Natural killer cell (primary cell): ENCODE measurements around the gene RFT1. TPM values are rescaled to one million over a fixed set of nuclear protein-coding genes. Genes with fewer than 3 reads are reported as not detected.

Experiments used
- ATAC-seq, 3 donors: fragments of 150-1000 bp in 2 of 3; fragments of 200-7000 bp in 1 of 3; cut with Tn5 transposase; 1 replicate in 1 of 3; 2 replicates in 2 of 3; pipeline ENCODE4 v1.10.0; 2021; ENCODE audit warnings: mild to moderate bottlenecking in 2 of 3, moderate library complexity in 2 of 3
- DNase-seq, 2 donors: peaks; one replicate each; pipeline versions ENCODE4 v3.0.0 to v3.0.0-alpha.2; 2013 to 2021; ENCODE audit warnings: mixed read lengths in 1 of 2
- H3K27ac ChIP-seq: one replicate; pipeline ENCODE4 v1.5.1; 2013; ENCODE audit warnings: mild to moderate bottlenecking, low read length
- H3K27me3 ChIP-seq: one replicate; pipeline ENCODE4 v1.6.1; 2013; ENCODE audit warnings: low read length; ENCODE audit not compliant: control insufficient read depth, insufficient read depth
- H3K36me3 ChIP-seq: one replicate; pipeline ENCODE4 v1.6.1; 2013; ENCODE audit warnings: low read length; ENCODE audit not compliant: control insufficient read depth, insufficient read depth
- H3K4me1 ChIP-seq: one replicate; pipeline ENCODE4 v1.6.1; 2013; ENCODE audit warnings: low read length; ENCODE audit not compliant: control insufficient read depth, insufficient read depth
- H3K4me3 ChIP-seq: one replicate; pipeline ENCODE4 v1.5.1; 2013; ENCODE audit warnings: low read length
- H3K9me3 ChIP-seq: one replicate; pipeline ENCODE4 v1.6.1; 2013; ENCODE audit warnings: low read length; ENCODE audit not compliant: control insufficient read depth, insufficient read depth
- H3K27ac Mint-ChIP-seq, 2 donors: one replicate each; pipeline ENCODE4 v1.8.0; 2022; ENCODE audit warnings: mild to moderate bottlenecking in 2 of 2, mixed read lengths in 2 of 2, moderate library complexity in 1 of 2
- H3K27me3 Mint-ChIP-seq, 2 donors: one replicate each; pipeline ENCODE4 v1.8.0; 2022; ENCODE audit warnings: low read depth in 2 of 2, mixed read lengths in 2 of 2
- H3K36me3 Mint-ChIP-seq: one replicate; pipeline ENCODE4 v1.8.0; 2022; ENCODE audit warnings: mixed read lengths
- H3K4me1 Mint-ChIP-seq, 2 donors: one replicate each; pipeline ENCODE4 v1.8.0; 2022; ENCODE audit warnings: mixed read lengths in 2 of 2
- H3K4me3 Mint-ChIP-seq: one replicate; pipeline ENCODE4 v1.8.0; 2022; ENCODE audit warnings: mild to moderate bottlenecking, moderate library complexity, mixed read lengths
- H3K9me3 Mint-ChIP-seq, 2 donors: one replicate each; pipeline ENCODE4 v1.8.0; 2022; ENCODE audit warnings: mixed read lengths in 2 of 2
- WGBS: methylation state at CpG from one replicate; pipeline ENCODE4 v1.1.7; 2013; ENCODE audit warnings: missing lambda C conversion rate; ENCODE audit not compliant: insufficient coverage; 5-methylcytosine and 5-hydroxymethylcytosine counted together
- intact Hi-C: fragments of 100-400 bp; cut with micrococcal nuclease; formaldehyde crosslinking; loops from one replicate; pipeline ENCODE4 v1.14.2; 2022
- total RNA-seq, 4 donors: library from RNA; stranded (reverse); fragments of 120-200 nt in 1 of 4; gene quantifications; one replicate each; pipeline versions ENCODE4 v1.2.3 to v1.2.4, GENCODE V29; 2013 to 2022
- TF ChIP-seq, protein P1 (sequence below): fragments of 200-600 bp; IDR thresholded peaks from one replicate; pipeline ENCODE4 v1.8.0; 2022; ENCODE audit warnings: antibody characterized with exemption

RFT1 gene
- total RNA-seq, 3 donors from 2014 or later (not counting 1 experiment from before 2014, with no cell fraction given), result 13.3 to 17.2 (median 14.1) TPM

DNA sequence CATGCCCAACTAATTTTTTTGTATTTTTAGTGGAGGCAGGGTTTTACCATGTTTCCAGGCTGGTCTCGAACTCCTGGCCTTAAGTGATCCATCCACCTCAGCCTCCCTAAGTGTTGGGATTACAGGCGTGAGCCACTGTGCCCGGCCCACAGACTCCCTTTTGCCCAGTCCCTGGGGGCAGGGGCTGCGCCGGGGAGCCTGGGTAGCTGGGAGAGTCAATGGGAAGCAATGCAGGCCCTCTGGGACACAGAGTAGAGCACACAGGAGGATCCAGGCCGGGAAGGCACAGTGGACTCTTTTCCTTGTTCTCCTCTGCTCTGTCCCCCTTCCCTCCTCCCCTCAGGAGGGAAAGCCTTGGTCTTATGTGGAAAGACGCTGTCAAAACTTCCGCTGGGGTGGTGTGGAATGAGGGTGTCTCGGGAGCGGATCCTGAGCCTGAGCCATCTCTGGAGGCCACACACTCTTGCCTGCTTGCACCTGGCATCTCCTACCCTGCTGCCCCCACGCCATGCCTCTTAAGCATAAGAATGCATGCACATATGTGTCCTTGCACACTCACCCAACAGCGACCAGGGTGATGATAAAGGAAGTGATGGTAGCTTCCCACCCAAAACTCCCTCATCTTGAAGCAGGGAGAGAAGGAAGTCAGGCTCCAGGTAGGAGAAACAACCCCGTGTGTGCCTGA is 18.9 kb upstream of the RFT1 start:
- H3K4me1 Mint-ChIP-seq, result no peaks in the 10 kb centered on the region
- H3K4me3 Mint-ChIP-seq, result no peak overlapping the region
- no peaks in the 10 kb centered on the region for H3K9me3 Mint-ChIP-seq
- H3K36me3 Mint-ChIP-seq, result no peaks in the 10 kb centered on the region
- no peak for DNase-seq
- Histone ChIP-seq H3K27me3 (no peaks in the 10 kb centered on the region), H3K4me1 (no peaks in the 10 kb centered on the region), H3K36me3 (no peaks in the 10 kb centered on the region), H3K27ac (no peak overlapping the region), H3K4me3 (no peak overlapping the region), H3K9me3 (no peaks in the 10 kb centered on the region)
- peaks cover 0 to 7% of the 10 kb centered on the region in 2 donors for H3K27me3 Mint-ChIP-seq
- WGBS, result 89% methylated on average over 10 of the region's 13 CpGs
- intact Hi-C loops, result no loop called here
- no peak overlapping the region for H3K27ac Mint-ChIP-seq
- TF ChIP-seq, protein P1, sequence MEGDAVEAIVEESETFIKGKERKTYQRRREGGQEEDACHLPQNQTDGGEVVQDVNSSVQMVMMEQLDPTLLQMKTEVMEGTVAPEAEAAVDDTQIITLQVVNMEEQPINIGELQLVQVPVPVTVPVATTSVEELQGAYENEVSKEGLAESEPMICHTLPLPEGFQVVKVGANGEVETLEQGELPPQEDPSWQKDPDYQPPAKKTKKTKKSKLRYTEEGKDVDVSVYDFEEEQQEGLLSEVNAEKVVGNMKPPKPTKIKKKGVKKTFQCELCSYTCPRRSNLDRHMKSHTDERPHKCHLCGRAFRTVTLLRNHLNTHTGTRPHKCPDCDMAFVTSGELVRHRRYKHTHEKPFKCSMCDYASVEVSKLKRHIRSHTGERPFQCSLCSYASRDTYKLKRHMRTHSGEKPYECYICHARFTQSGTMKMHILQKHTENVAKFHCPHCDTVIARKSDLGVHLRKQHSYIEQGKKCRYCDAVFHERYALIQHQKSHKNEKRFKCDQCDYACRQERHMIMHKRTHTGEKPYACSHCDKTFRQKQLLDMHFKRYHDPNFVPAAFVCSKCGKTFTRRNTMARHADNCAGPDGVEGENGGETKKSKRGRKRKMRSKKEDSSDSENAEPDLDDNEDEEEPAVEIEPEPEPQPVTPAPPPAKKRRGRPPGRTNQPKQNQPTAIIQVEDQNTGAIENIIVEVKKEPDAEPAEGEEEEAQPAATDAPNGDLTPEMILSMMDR, result no peak
- ATAC-seq, result no peak

DNA sequence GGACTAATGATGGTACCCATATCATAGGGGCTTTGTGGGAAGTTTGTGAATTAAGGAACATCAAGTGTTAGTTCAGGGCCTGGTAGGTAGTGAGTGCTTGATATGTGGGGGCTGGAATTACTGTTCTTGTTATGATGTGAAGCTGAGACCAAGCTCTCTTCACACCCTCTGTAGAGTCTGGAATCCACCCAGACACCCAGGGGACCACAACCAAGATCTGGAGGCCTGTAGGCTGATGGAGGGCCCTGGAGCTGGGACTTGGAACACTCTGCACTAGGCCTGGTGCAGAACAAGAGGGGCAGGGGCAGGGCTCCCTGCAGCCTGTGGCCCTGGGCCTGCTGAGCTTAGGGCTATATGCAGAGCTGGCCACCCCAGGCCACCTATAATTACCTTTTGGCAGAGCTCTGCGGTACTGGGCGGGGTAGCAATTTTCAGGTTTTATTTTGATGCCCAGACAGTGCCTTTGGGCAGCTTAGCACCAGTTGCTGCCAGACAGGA is 17.7 kb upstream of the RFT1 start:
- no peaks in the 10 kb centered on the region for H3K36me3 ChIP-seq
- peak overlapping the region in 1 of 2 donors; percentile 35 for H3K27ac Mint-ChIP-seq
- WGBS, result 100% methylated on average over 2 of the region's 2 CpGs

DNA sequence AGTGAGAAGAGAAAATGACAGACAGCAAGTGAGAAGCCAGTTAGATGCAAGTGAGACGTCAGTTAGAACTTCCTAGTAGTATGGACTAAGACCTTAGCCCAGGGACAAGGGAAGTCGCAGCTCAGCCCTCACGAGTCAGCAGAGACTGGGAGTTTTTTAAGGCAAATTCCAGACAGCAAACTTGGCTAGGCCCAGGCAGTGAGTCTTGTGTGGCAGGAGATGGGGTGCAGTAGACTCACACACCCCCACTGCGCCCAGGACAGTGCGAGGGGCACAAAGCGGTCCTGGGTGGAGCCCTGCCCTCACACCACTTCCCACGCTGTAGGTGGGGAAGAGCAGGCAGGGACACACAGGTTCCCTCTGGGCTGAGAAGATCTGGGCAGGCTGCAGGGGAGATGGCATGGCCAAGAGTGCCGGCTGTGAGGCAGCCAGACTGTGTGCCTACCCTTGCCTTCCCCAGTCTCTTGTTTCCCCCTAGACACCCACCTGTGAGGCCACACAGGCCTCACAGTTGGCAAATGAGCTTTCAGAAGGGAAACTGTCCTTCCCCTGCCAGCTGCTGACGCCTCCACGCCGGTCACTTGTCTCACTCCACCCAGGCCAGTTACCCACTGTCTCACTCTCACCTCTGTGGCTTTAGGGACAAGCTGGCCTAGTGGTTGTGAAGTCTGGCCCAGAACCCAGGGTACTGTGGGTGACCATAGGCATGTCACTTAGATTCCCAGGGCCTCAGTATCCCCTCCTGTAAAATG is 17.1 kb upstream of the RFT1 start:
- no peaks in the 10 kb centered on the region for H3K4me1 Mint-ChIP-seq
- WGBS, result 80% methylated on average over 11 of the region's 11 CpGs

More for the DNA sequence above, 17.7 kb upstream of the RFT1 start:
- Mint-ChIP-seq H3K27me3 (peaks cover 0 to 2% of the 10 kb centered on the region in 2 donors), H3K4me3 (no peak overlapping the region), H3K4me1 (no peaks in the 10 kb centered on the region), H3K36me3 (no peaks in the 10 kb centered on the region), H3K9me3 (no peaks in the 10 kb centered on the region)
- intact Hi-C loops, result no loop called here
- ATAC-seq, result no peak
- H3K27me3 ChIP-seq, result no peaks in the 10 kb centered on the region
- no peak overlapping the region for H3K27ac ChIP-seq
- DNase-seq, result no peak
- no peaks in the 10 kb centered on the region for H3K9me3 ChIP-seq
- peaks cover 6% of the 10 kb centered on the region for H3K4me1 ChIP-seq
- TF ChIP-seq, protein P1, result no peak
- H3K4me3 ChIP-seq, result no peak overlapping the region

More for the DNA sequence above, 17.1 kb upstream of the RFT1 start:
- Histone ChIP-seq H3K4me3 (no peak overlapping the region), H3K9me3 (no peaks in the 10 kb centered on the region), H3K27me3 (no peaks in the 10 kb centered on the region), H3K4me1 (peaks cover 6% of the 10 kb centered on the region), H3K27ac (no peak overlapping the region), H3K36me3 (no peaks in the 10 kb centered on the region)
- H3K4me3 Mint-ChIP-seq, result no peak overlapping the region
- no peak for ATAC-seq
- DNase-seq, result no peak
- no peaks in the 10 kb centered on the region for H3K36me3 Mint-ChIP-seq
- peaks cover 0 to 2% of the 10 kb centered on the region in 2 donors for H3K27me3 Mint-ChIP-seq
- H3K27ac Mint-ChIP-seq, result peak overlapping the region in 1 of 2 donors; percentile 35
- H3K9me3 Mint-ChIP-seq, result no peaks in the 10 kb centered on the region
- TF ChIP-seq, protein P1, result no peak
- intact Hi-C loops, result no loop called here
